ENCODE data around the gene PITX1. TPM values are rescaled to one million over a fixed set of nuclear protein-coding genes. Genes with fewer than 3 reads are reported as not detected.

Gene PITX1
- total RNA-seq, 1 donor from 2014 or later: not detected

DNA sequence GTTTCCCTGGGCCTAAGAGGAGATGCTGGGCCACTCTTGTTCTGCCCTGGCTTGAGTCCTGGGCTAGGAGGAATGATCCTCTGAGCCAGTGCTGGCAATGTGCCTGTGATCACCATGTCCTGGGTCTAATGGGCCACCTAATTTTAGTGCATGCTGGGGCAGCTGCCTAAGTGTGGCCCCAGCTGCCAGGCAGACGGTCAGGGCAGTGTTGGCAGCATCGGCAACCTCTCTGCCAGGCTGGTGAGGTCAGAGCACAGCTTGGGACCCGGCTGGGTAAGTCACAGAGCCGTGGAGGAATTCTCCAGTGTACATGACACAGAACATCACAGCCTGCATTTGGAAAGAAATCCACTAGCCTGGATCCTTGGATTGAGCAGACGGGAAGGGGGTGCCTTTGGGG lies 21.4 kb upstream of the PITX1 start:
- no peak for DNase-seq
- intact Hi-C loops (cut with DNase I): no loop called here

DNA sequence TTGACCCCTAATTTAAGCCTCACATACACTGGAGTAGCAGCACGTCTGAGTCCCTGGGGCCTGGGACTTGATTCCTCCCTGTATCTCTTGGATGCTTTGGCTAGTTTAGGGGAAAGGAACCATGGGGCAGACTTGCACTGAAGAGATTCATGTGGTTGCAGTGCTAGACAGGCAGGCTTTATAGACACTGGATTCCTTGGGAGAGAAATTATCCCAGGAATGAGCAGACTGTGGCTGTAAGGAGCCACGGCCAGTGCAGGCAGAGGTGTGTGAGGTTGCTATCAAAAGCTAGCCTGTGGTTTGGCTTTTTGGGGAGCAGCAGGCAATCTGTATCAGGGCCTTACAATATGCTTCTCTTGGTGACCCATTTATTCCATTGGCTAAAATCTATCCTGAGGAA lies 20.5 kb upstream of the PITX1 start:
- H3K4me3 ChIP-seq: no peak overlapping the region
- H3K27me3 ChIP-seq: peaks cover 53% of the 10 kb centered on the region
- ATAC-seq (no peak), DNase-seq (no peak)
- TF ChIP-seq, protein P1, sequence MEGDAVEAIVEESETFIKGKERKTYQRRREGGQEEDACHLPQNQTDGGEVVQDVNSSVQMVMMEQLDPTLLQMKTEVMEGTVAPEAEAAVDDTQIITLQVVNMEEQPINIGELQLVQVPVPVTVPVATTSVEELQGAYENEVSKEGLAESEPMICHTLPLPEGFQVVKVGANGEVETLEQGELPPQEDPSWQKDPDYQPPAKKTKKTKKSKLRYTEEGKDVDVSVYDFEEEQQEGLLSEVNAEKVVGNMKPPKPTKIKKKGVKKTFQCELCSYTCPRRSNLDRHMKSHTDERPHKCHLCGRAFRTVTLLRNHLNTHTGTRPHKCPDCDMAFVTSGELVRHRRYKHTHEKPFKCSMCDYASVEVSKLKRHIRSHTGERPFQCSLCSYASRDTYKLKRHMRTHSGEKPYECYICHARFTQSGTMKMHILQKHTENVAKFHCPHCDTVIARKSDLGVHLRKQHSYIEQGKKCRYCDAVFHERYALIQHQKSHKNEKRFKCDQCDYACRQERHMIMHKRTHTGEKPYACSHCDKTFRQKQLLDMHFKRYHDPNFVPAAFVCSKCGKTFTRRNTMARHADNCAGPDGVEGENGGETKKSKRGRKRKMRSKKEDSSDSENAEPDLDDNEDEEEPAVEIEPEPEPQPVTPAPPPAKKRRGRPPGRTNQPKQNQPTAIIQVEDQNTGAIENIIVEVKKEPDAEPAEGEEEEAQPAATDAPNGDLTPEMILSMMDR (IDR thresholded peaks at IDR 0.05): no peak
- H3K4me1 ChIP-seq: no peaks in the 10 kb centered on the region
- intact Hi-C loops (cut with DNase I): no loop called here
- H3K27ac ChIP-seq: no peak overlapping the region
- no peaks in the 10 kb centered on the region for H3K36me3 ChIP-seq
- no peaks in the 10 kb centered on the region for H3K9me3 ChIP-seq

More for the DNA sequence above, 21.4 kb upstream of the PITX1 start:
- ATAC-seq: no peak
- no peaks in the 10 kb centered on the region for H3K9me3 ChIP-seq
- H3K4me3 ChIP-seq: no peak overlapping the region
- peaks cover 46% of the 10 kb centered on the region for H3K27me3 ChIP-seq
- H3K4me1 ChIP-seq: no peaks in the 10 kb centered on the region
- no peaks in the 10 kb centered on the region for H3K36me3 ChIP-seq
- TF ChIP-seq, protein P1 (IDR thresholded peaks at IDR 0.05): no peak
- no peak overlapping the region for H3K27ac ChIP-seq

DNA sequence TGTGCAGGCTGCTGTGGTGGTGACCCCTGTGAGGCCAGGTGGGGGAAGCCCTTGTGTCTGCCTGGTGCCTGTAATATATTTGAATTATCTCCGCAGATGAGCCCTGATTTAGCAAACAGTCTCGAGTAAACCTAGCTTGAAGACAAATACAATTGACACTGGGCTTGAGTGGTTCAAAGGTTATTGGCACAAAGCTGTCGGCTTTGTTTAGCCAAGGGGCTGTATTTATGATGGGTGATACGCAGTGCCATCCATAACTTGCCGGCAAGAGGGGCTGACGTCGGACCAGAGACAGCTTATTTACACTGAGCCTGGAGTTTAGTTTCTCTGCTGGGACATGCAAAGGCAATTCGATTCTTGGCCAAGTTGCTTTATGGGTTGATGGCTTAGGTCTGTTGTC lies 20.0 kb upstream of the PITX1 start:
- Histone ChIP-seq H3K27ac (no peak overlapping the region), H3K27me3 (peaks cover 53% of the 10 kb centered on the region)
- TF ChIP-seq, protein P1 (IDR thresholded peaks at IDR 0.05): no peak

DNA sequence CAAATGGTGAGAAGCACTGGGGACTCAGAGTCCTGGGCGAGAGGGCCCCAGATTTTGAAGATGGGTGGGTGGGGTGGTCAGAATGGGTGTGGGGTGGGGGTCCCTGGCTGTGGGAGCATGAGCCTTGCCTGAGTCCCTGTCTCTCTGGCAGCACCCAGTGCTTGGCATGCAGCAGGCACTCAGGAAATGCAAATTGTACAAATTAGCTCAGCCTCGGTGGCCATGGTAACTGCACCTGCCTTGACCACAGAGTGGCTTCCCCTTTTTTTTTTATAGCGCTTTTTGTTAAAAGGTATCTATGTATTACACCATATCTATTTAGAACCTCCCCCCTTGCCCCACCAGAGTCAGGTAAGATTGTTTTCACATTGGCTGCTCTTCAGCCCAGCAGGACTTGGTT lies 19.2 kb upstream of the PITX1 start:
- H3K27me3 ChIP-seq: peaks cover 56% of the 10 kb centered on the region
- H3K36me3 ChIP-seq: no peaks in the 10 kb centered on the region
- no peaks in the 10 kb centered on the region for H3K9me3 ChIP-seq
- no peak overlapping the region for H3K4me3 ChIP-seq
- TF ChIP-seq, protein P1 (IDR thresholded peaks at IDR 0.05): no peak
- H3K27ac ChIP-seq: no peak overlapping the region
- H3K4me1 ChIP-seq: no peaks in the 10 kb centered on the region
- DNase-seq (no peak), ATAC-seq (no peak)
- intact Hi-C loops (cut with DNase I): no loop called here

More for the DNA sequence above, 20.0 kb upstream of the PITX1 start:
- DNase-seq (no peak), ATAC-seq (no peak)
- no peak overlapping the region for H3K4me3 ChIP-seq
- no peaks in the 10 kb centered on the region for H3K36me3 ChIP-seq
- H3K9me3 ChIP-seq: no peaks in the 10 kb centered on the region
- intact Hi-C loops (cut with DNase I): no loop called here
- H3K4me1 ChIP-seq: no peaks in the 10 kb centered on the region

DNA sequence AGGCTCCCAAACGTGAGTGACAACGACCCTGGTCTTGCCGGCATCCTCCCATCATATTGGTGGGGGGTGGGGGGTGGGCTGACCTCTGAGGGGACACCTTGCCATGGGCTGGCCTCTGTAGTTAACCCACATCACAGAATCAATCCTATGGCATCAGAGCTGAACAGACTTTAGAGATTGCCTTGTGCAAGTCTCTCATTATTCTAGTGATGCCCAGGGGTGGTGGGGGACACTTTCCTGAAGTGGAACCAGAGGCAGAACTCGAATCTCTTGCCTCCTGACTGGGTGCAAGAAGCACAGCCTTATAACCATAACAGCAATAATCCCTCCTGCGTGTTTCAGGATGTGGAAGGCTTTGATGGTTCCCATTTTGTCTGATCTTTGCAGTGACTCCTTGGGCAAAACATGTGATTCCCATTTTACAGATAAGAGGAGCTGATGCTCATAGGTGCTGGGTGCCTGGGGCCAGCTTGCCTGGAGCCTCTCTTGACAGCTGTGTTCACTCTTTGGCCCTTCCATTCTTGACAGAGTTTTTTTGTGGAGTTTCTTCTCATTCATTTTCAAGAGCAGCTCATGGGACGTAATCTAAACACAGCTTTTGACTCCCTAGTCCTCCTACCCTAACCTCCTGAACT lies 18.6 kb upstream of the PITX1 start:
- no peak overlapping the region for H3K4me3 ChIP-seq
- H3K27me3 ChIP-seq: peaks cover 63% of the 10 kb centered on the region
- no peaks in the 10 kb centered on the region for H3K9me3 ChIP-seq
- intact Hi-C loops (cut with DNase I): no loop called here
- ATAC-seq (no peak), DNase-seq (no peak)
- H3K4me1 ChIP-seq: no peaks in the 10 kb centered on the region
- H3K36me3 ChIP-seq: no peaks in the 10 kb centered on the region
- no peak overlapping the region for H3K27ac ChIP-seq
- TF ChIP-seq, protein P1 (IDR thresholded peaks at IDR 0.05): no peak

DNA sequence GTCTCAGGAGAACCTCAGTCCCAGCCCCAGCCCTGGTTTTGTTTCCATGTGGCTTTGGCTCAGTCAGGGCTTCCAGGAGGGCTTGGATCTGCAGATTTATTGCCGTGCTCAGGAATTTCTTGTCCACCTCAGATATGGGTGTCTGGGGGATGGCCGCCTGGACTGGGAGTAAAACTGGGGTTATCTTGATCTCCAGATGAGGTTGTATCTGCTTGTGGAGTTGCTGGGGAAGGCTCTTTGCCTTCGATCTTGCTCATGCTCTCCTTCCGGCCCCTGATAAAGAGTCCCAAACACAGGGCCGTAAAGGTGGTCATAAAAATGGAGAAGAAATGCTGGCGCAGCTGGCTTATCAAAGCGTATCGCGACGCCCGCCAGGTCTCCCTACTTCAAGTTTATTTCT lies 17.8 kb upstream of the PITX1 start:
- TF ChIP-seq, protein P1 (IDR thresholded peaks at IDR 0.05): no peak
- no peaks in the 10 kb centered on the region for H3K4me1 ChIP-seq
- no peak overlapping the region for H3K27ac ChIP-seq
- intact Hi-C loops (cut with DNase I): no loop called here
- H3K9me3 ChIP-seq: no peaks in the 10 kb centered on the region
- H3K27me3 ChIP-seq: peaks cover 63% of the 10 kb centered on the region
- DNase-seq (no peak), ATAC-seq (no peak)
- no peak overlapping the region for H3K4me3 ChIP-seq
- H3K36me3 ChIP-seq: no peaks in the 10 kb centered on the region

Data from upper lobe of right lung (tissue), 1 donor.